ENCODE measurements around the gene KCNG1. TPM values are rescaled to one million over a fixed set of nuclear protein-coding genes. Genes with fewer than 3 reads are reported as not detected.

The KCNG1 gene
- total and polyA plus RNA-seq, 5 donors from 2014 or later = 0.24 to 0.27 TPM; not detected in 3

GRCh38 chr20:50959543-50960126 lies 63.3 kb downstream of the KCNG1 start:
- H3K4me1 ChIP-seq (ENCODE audit: control insufficient read depth, insufficient read depth, low read length, poor library complexity, severe bottlenecking) = peaks cover 26% of the 10 kb centered on the region
- peaks cover 21 to 80% (median 38%) of the 10 kb centered on the region in 4 donors for H3K4me1 Mint-ChIP-seq
- H3K4me3 ChIP-seq (ENCODE audit: low read depth, low read length) = peak overlapping the region; percentile 95
- H3K27ac Mint-ChIP-seq = peak overlapping the region in 2 of 3 donors; percentile 67 to 97
- peak overlapping the region; percentile 93 to 99 (median 96) for H3K4me3 Mint-ChIP-seq
- no peaks in the 10 kb centered on the region for H3K9me3 Mint-ChIP-seq
- no peak for ATAC-seq (ENCODE audit: low read depth in 2 of 2)
- H3K27me3 Mint-ChIP-seq = no peaks in the 10 kb centered on the region
- peak overlapping the region; percentile 95 for H3K27ac ChIP-seq (ENCODE audit: insufficient read depth, low read length, poor library complexity, severe bottlenecking)
- H3K36me3 ChIP-seq (ENCODE audit: control insufficient read depth, insufficient read depth, low read length) = peaks cover 18% of the 10 kb centered on the region
- DNase-seq = no peak
- peaks cover 9% of the 10 kb centered on the region for H3K36me3 Mint-ChIP-seq
- no peaks in the 10 kb centered on the region for H3K9me3 ChIP-seq (ENCODE audit: control insufficient read depth in 2 of 2, low read length in 2 of 2)
- H3K27me3 ChIP-seq (ENCODE audit: control insufficient read depth, insufficient read depth, low read length) = no peaks in the 10 kb centered on the region

- peak; percentile 72 to 75 for ATAC-seq (ENCODE audit: low read depth in 2 of 2)
- H3K4me1 Mint-ChIP-seq = peaks cover 21 to 81% (median 40%) of the 10 kb centered on the region in 4 donors
Measured at GRCh38 chr20:50958615-50959542, 64.0 kb downstream of the KCNG1 start, which contains the start of gene MOCS3. Gene MOCS3 (plus strand): TSS chr20:50958818. CDS start chr20:50958843, 25 bp downstream.

GRCh38 chr20:50957798-50958614 lies 64.9 kb downstream of the KCNG1 start, which contains the start of gene DPM1:
Gene DPM1 (minus strand): TSS chr20:50958532. CDS start chr20:50958523, 9 bp downstream.
- Mint-ChIP-seq H3K27ac (peak within 1 kb of the TSS; percentile 97 to 100 (median 98)), H3K9me3 (no peaks in the 10 kb centered on the region), H3K4me1 (peaks cover 28 to 82% (median 42%) of the 10 kb centered on the region in 4 donors), H3K27me3 (no peaks in the 10 kb centered on the region), H3K36me3 (peaks cover 16% of the 10 kb centered on the region), H3K4me3 (peak within 1 kb of the TSS; percentile 93 to 99 (median 96))
- Histone ChIP-seq H3K9me3 (ENCODE audit: control insufficient read depth in 2 of 2, low read length in 2 of 2) (no peaks in the 10 kb centered on the region), H3K27me3 (ENCODE audit: control insufficient read depth, insufficient read depth, low read length) (no peaks in the 10 kb centered on the region), H3K4me3 (ENCODE audit: low read depth, low read length) (peak within 1 kb of the TSS; percentile 95), H3K36me3 (ENCODE audit: control insufficient read depth, insufficient read depth, low read length) (peaks cover 34% of the 10 kb centered on the region), H3K27ac (ENCODE audit: insufficient read depth, low read length, poor library complexity, severe bottlenecking) (peak within 1 kb of the TSS; percentile 95), H3K4me1 (ENCODE audit: control insufficient read depth, insufficient read depth, low read length, poor library complexity, severe bottlenecking) (peaks cover 26% of the 10 kb centered on the region)
- DNase-seq (peak in 2 of 3 donors; percentile 85 to 95), ATAC-seq (ENCODE audit: low read depth in 2 of 2) (peak; percentile 87)

More at GRCh38 chr20:50958615-50959542, 64.0 kb downstream of the KCNG1 start, which contains the start of gene MOCS3:
- peaks cover 25% of the 10 kb centered on the region for H3K36me3 ChIP-seq (ENCODE audit: control insufficient read depth, insufficient read depth, low read length)
- no peaks in the 10 kb centered on the region for H3K9me3 Mint-ChIP-seq
- H3K27ac Mint-ChIP-seq = peak within 1 kb of the TSS; percentile 97 to 100 (median 98)
- H3K9me3 ChIP-seq (ENCODE audit: control insufficient read depth in 2 of 2, low read length in 2 of 2) = no peaks in the 10 kb centered on the region
- no peaks in the 10 kb centered on the region for H3K27me3 Mint-ChIP-seq
- peaks cover 26% of the 10 kb centered on the region for H3K4me1 ChIP-seq (ENCODE audit: control insufficient read depth, insufficient read depth, low read length, poor library complexity, severe bottlenecking)
- peak within 1 kb of the TSS; percentile 93 to 99 (median 96) for H3K4me3 Mint-ChIP-seq
- H3K4me3 ChIP-seq (ENCODE audit: low read depth, low read length) = peak within 1 kb of the TSS; percentile 95
- peak within 1 kb of the TSS; percentile 95 for H3K27ac ChIP-seq (ENCODE audit: insufficient read depth, low read length, poor library complexity, severe bottlenecking)
- DNase-seq = peak; percentile 83 to 95 (median 94)
- no peaks in the 10 kb centered on the region for H3K27me3 ChIP-seq (ENCODE audit: control insufficient read depth, insufficient read depth, low read length)
- H3K36me3 Mint-ChIP-seq = peaks cover 9% of the 10 kb centered on the region

GRCh38 chr20:50957276-50957675 lies 65.6 kb downstream of the KCNG1 start:
- H3K4me3 Mint-ChIP-seq = peak overlapping the region; percentile 93 to 99 (median 96)
- no peaks in the 10 kb centered on the region for H3K9me3 Mint-ChIP-seq
- H3K9me3 ChIP-seq (ENCODE audit: control insufficient read depth in 2 of 2, low read length in 2 of 2) = no peaks in the 10 kb centered on the region
- no peaks in the 10 kb centered on the region for H3K27me3 Mint-ChIP-seq
- peak overlapping the region; percentile 97 to 100 (median 98) for H3K27ac Mint-ChIP-seq
- H3K4me1 Mint-ChIP-seq = peaks cover 28 to 83% (median 42%) of the 10 kb centered on the region in 4 donors
- ATAC-seq (ENCODE audit: low read depth in 2 of 2) = no peak
- no peak for DNase-seq
- peaks cover 18% of the 10 kb centered on the region for H3K36me3 Mint-ChIP-seq
- no peak overlapping the region for H3K27ac ChIP-seq (ENCODE audit: insufficient read depth, low read length, poor library complexity, severe bottlenecking)
- peak overlapping the region; percentile 95 for H3K4me3 ChIP-seq (ENCODE audit: low read depth, low read length)
- H3K36me3 ChIP-seq (ENCODE audit: control insufficient read depth, insufficient read depth, low read length) = peaks cover 37% of the 10 kb centered on the region
- peaks cover 26% of the 10 kb centered on the region for H3K4me1 ChIP-seq (ENCODE audit: control insufficient read depth, insufficient read depth, low read length, poor library complexity, severe bottlenecking)
- no peaks in the 10 kb centered on the region for H3K27me3 ChIP-seq (ENCODE audit: control insufficient read depth, insufficient read depth, low read length)

GRCh38 chr20:50953821-50954220 lies 69.1 kb downstream of the KCNG1 start:
- peaks cover 33 to 58% (median 36%) of the 10 kb centered on the region in 4 donors for H3K4me1 Mint-ChIP-seq
- peaks cover 31% of the 10 kb centered on the region for H3K36me3 Mint-ChIP-seq
- Histone ChIP-seq H3K27me3 (ENCODE audit: control insufficient read depth, insufficient read depth, low read length) (no peaks in the 10 kb centered on the region), H3K36me3 (ENCODE audit: control insufficient read depth, insufficient read depth, low read length) (peaks cover 62% of the 10 kb centered on the region), H3K4me3 (ENCODE audit: low read depth, low read length) (no peak overlapping the region), H3K27ac (ENCODE audit: insufficient read depth, low read length, poor library complexity, severe bottlenecking) (no peak overlapping the region), H3K4me1 (ENCODE audit: control insufficient read depth, insufficient read depth, low read length, poor library complexity, severe bottlenecking) (peaks cover 17% of the 10 kb centered on the region), H3K9me3 (ENCODE audit: control insufficient read depth in 2 of 2, low read length in 2 of 2) (no peaks in the 10 kb centered on the region)
- H3K27ac Mint-ChIP-seq = no peak overlapping the region
- no peak for DNase-seq
- no peak overlapping the region for H3K4me3 Mint-ChIP-seq
- no peak for ATAC-seq (ENCODE audit: low read depth in 2 of 2)
- no peaks in the 10 kb centered on the region for H3K27me3 Mint-ChIP-seq
- no peaks in the 10 kb centered on the region for H3K9me3 Mint-ChIP-seq

Other genes starting within 250 kb of the KCNG1 start
- gene BCAS4, start 228.0 kb downstream of the KCNG1 start, total RNA-seq = 8.0 TPM
- 10 to 100 TPM in 3 of 4 donors, 1 to 10 TPM in 1; 8.5 to 17.6 (median 15.5) TPM for gene BCAS4, start 228.0 kb downstream of the KCNG1 start, polyA plus RNA-seq
- gene ADNP, start 91.7 kb downstream of the KCNG1 start, total RNA-seq = 61.5 TPM
- gene ADNP, start 91.7 kb downstream of the KCNG1 start, polyA plus RNA-seq = 1 to 10 TPM; 4.9 to 8.2 (median 6.5) TPM
- gene DPM1, start 64.6 kb downstream of the KCNG1 start, total RNA-seq = 34.3 TPM
- 10 to 100 TPM; 55.9 to 82.0 (median 75.1) TPM for gene DPM1, start 64.6 kb downstream of the KCNG1 start, polyA plus RNA-seq
- gene MOCS3, start 64.3 kb downstream of the KCNG1 start, total RNA-seq = 2.7 TPM
- gene MOCS3, start 64.3 kb downstream of the KCNG1 start, polyA plus RNA-seq = 1 to 10 TPM; 2.8 to 7.0 (median 5.1) TPM